Ovary (tissue), 3 donors: ENCODE measurements around the gene AKAP6.

Experiments
- EP300 ChIP-seq: sonication (generic); formaldehyde crosslinking; IDR thresholded peaks from one replicate; pipeline ENCODE4 v1.6.1; 2017; ENCODE audit warnings: antibody characterized with exemption
- POLR2A ChIP-seq: fragments of 450-650 bp; IDR thresholded peaks from one replicate; pipeline ENCODE4 v1.6.1; 2017; ENCODE audit warnings: antibody characterized with exemption, mild to moderate bottlenecking, moderate library complexity
- TF ChIP-seq, protein P1 (sequence below), 3 donors: fragments of 450-650 bp in 2 of 3; fragments of 200-600 bp in 1 of 3; IDR thresholded peaks; one replicate each; pipeline versions ENCODE4 v1.5.1 to v1.8.0; 2016 to 2022; ENCODE audit warnings: antibody characterized with exemption in 3 of 3, mild to moderate bottlenecking in 1 of 3
- donor health status: DM: no; HTN: no; CAD: no.

DNA sequence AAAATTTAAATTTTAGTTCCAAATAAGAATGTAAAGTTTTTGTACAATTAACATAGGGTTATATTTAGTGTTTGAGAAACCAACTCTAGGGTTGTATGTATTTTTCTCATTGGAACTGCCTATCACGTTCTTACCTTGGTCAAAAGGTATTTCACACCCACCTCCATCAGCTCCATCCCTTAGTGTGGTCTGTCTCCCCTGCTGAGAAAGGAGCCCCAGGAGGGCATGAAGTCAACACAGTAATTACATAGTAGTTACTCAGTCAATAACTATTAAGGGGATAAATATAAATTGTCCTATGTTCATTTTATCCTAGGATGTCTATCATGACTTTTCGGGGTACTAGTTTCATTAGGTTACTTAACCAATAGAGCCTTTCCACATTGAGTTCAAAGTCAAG, 106.3 kb downstream of the AKAP6 start:
- TF ChIP-seq, protein P1, sequence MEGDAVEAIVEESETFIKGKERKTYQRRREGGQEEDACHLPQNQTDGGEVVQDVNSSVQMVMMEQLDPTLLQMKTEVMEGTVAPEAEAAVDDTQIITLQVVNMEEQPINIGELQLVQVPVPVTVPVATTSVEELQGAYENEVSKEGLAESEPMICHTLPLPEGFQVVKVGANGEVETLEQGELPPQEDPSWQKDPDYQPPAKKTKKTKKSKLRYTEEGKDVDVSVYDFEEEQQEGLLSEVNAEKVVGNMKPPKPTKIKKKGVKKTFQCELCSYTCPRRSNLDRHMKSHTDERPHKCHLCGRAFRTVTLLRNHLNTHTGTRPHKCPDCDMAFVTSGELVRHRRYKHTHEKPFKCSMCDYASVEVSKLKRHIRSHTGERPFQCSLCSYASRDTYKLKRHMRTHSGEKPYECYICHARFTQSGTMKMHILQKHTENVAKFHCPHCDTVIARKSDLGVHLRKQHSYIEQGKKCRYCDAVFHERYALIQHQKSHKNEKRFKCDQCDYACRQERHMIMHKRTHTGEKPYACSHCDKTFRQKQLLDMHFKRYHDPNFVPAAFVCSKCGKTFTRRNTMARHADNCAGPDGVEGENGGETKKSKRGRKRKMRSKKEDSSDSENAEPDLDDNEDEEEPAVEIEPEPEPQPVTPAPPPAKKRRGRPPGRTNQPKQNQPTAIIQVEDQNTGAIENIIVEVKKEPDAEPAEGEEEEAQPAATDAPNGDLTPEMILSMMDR (IDR thresholded peaks at IDR 0.05) = no peak
- TF ChIP-seq POLR2A (no peak), EP300 (no peak)
